ENCODE measurements around the gene PNPLA7.
"Not testable (repeated sequence)": the region's sequence is repeated elsewhere in the genome, so short reads cannot be mapped to it uniquely, and the experiment has no call there.

Gene PNPLA7

DNA sequence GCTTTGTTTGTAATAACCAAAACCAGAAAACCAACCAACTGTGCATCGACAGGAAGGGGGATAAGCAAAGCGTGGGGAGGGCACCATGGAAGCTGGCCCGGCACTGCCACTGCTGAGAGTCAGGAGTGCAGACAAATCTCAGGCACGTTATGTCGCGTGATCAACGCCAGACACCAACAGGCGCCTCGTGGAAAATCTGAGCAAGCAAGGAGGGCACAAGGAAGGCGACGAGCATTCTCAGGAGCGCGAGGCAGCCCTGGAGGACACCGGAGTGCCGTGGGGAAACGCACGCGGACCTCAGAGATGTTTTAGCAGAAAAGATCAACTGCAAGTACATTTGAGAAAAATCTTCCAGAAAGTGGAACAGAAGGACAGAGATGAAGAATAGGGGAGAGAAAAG is 75.9 kb downstream of the PNPLA7 start:
- H3K4me3 Mint-ChIP-seq, result no peak overlapping the region
- H3K4me1 Mint-ChIP-seq (ENCODE audit: low read depth), result peaks cover 6% of the 10 kb centered on the region
- peaks cover 35% of the 10 kb centered on the region for H3K27me3 Mint-ChIP-seq
- intact Hi-C loops (cut with micrococcal nuclease), result no loop called here
- peaks cover 8% of the 10 kb centered on the region for H3K36me3 Mint-ChIP-seq (ENCODE audit: low read depth)
- peaks cover 37% of the 10 kb centered on the region for H3K9me3 Mint-ChIP-seq
- H3K27ac Mint-ChIP-seq, result no peak overlapping the region

- H3K36me3 Mint-ChIP-seq (ENCODE audit: low read depth), result peaks cover 2% of the 10 kb centered on the region
These were observed 79.4 kb downstream of the PNPLA7 start for GRCh38 chr9:137470785-137471184.

GRCh38 chr9:137467896-137468295 is 82.3 kb downstream of the PNPLA7 start:
- H3K36me3 Mint-ChIP-seq (ENCODE audit: low read depth), result no peaks in the 10 kb centered on the region

More at GRCh38 chr9:137470785-137471184, 79.4 kb downstream of the PNPLA7 start:
- Mint-ChIP-seq H3K27me3 (peaks cover 48% of the 10 kb centered on the region), H3K27ac (no peak overlapping the region), H3K4me3 (no peak overlapping the region), H3K9me3 (peaks cover 29% of the 10 kb centered on the region), H3K4me1 (ENCODE audit: low read depth) (peaks cover 5% of the 10 kb centered on the region)
- intact Hi-C loops (cut with micrococcal nuclease), result no loop called here

GRCh38 chr9:137467161-137467581 is 83.0 kb downstream of the PNPLA7 start:
- Mint-ChIP-seq H3K9me3 (no peaks in the 10 kb centered on the region), H3K4me1 (ENCODE audit: low read depth) (peaks cover 5% of the 10 kb centered on the region), H3K4me3 (no peak overlapping the region), H3K27ac (no peak overlapping the region), H3K36me3 (ENCODE audit: low read depth) (no peaks in the 10 kb centered on the region), H3K27me3 (peaks cover 62% of the 10 kb centered on the region)
- intact Hi-C loops (cut with micrococcal nuclease), result no loop called here

More at GRCh38 chr9:137467896-137468295, 82.3 kb downstream of the PNPLA7 start:
- Mint-ChIP-seq H3K9me3 (peaks cover 5% of the 10 kb centered on the region), H3K4me3 (no peak overlapping the region), H3K4me1 (ENCODE audit: low read depth) (peaks cover 5% of the 10 kb centered on the region), H3K27me3 (peaks cover 58% of the 10 kb centered on the region), H3K27ac (no peak overlapping the region)
- intact Hi-C loops (cut with micrococcal nuclease), result no loop called here

DNA sequence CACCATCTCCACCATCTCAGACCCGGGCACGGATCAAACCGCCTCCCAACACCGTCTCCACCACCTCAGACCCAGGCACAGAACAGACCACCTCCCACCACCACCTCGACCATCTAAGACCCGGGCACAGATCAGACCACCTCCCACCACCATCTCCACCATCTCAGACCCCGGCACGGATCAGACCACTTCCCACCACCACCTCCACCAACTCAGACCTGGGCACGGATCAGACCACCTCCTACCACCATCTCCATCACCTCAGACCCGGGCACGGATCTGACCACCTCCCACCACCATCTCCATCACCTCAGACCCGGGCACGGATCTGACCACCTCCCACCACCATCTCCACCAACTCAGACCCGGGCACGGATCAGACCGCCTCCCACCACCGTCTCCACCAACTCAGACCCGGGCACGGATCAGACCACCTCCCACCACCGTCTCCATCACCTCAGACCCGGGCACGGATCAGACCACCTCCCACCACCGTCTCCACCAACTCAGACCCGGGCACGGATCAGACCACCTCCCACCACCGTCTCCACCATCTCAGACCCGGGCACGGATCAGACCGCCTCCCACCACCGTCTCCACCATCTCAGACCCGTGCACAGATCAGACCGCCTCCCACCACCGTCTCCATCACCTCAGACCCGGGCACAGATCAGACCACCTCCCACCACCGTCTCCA is 83.7 kb downstream of the PNPLA7 start:
- H3K9me3 Mint-ChIP-seq; intact Hi-C loops (cut with micrococcal nuclease); H3K36me3 Mint-ChIP-seq (ENCODE audit: low read depth); H3K4me3 Mint-ChIP-seq; H3K4me1 Mint-ChIP-seq (ENCODE audit: low read depth); H3K27ac Mint-ChIP-seq: not testable (repeated sequence)
- peaks cover 63% of the 10 kb centered on the region for H3K27me3 Mint-ChIP-seq

- Mint-ChIP-seq H3K36me3 (ENCODE audit: low read depth) (no peaks in the 10 kb centered on the region), H3K4me3 (no peak overlapping the region), H3K9me3 (no peaks in the 10 kb centered on the region), H3K27ac (no peak overlapping the region), H3K27me3 (peaks cover 63% of the 10 kb centered on the region), H3K4me1 (ENCODE audit: low read depth) (peaks cover 7% of the 10 kb centered on the region)
- intact Hi-C loops (cut with micrococcal nuclease), result no loop called here
These were observed 84.3 kb downstream of the PNPLA7 start for GRCh38 chr9:137465720-137466388.

GRCh38 chr9:137465000-137465719 is 85.0 kb downstream of the PNPLA7 start:
- H3K27me3 Mint-ChIP-seq, result peaks cover 61% of the 10 kb centered on the region
- no peak overlapping the region for H3K4me3 Mint-ChIP-seq
- H3K4me1 Mint-ChIP-seq (ENCODE audit: low read depth), result peaks cover 9% of the 10 kb centered on the region
- no peak overlapping the region for H3K27ac Mint-ChIP-seq
- intact Hi-C loops (cut with micrococcal nuclease), result no loop called here
- H3K36me3 Mint-ChIP-seq (ENCODE audit: low read depth), result no peaks in the 10 kb centered on the region
- H3K9me3 Mint-ChIP-seq, result no peaks in the 10 kb centered on the region

DNA sequence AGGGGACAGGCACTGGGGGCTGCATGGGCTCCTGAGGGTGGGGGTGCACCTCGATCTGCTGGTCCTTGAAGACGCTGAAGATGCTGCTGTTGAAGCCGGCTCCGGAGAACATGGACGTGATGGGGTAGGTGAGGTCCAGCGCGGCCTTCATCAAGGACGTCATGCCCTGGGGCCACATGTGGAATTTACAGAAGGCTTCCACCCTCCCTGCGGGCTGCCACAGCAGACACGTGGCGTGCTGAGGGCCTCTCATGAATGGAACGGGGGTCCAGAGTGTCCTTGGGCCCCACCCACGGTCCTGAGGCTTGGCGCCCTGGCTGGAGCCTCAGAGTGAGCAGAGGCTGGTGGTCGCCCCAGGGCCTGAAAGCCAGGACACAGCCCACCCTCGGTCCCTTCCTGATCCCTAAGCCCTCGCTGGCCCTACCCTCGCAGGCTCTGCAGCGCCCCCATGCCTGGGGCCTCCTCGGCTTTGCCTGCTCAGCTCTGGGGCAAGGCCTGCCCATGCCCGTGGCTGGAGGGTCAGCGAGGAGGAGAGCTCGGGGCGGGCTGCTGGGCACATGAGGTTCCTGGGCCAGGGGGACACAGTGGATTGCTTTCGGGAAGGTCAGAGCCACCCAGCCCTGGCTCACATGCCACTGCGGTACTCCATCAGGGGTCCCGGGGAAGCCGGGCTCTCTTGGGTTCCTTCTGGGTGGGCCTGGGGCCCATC is 85.8 kb downstream of the PNPLA7 start:
- intact Hi-C loops (cut with micrococcal nuclease), result no loop called here
- H3K27me3 Mint-ChIP-seq, result peaks cover 57% of the 10 kb centered on the region
- no peak overlapping the region for H3K27ac Mint-ChIP-seq
- H3K4me1 Mint-ChIP-seq (ENCODE audit: low read depth), result peaks cover 15% of the 10 kb centered on the region
- H3K36me3 Mint-ChIP-seq (ENCODE audit: low read depth), result no peaks in the 10 kb centered on the region
- no peak overlapping the region for H3K4me3 Mint-ChIP-seq
- H3K9me3 Mint-ChIP-seq, result no peaks in the 10 kb centered on the region

GRCh38 chr9:137463931-137464290 is 86.3 kb downstream of the PNPLA7 start:
- no peaks in the 10 kb centered on the region for H3K9me3 Mint-ChIP-seq
- intact Hi-C loops (cut with micrococcal nuclease), result no loop called here
- H3K27ac Mint-ChIP-seq, result no peak overlapping the region
- H3K4me1 Mint-ChIP-seq (ENCODE audit: low read depth), result peaks cover 15% of the 10 kb centered on the region
- no peaks in the 10 kb centered on the region for H3K36me3 Mint-ChIP-seq (ENCODE audit: low read depth)
- peaks cover 54% of the 10 kb centered on the region for H3K27me3 Mint-ChIP-seq
- H3K4me3 Mint-ChIP-seq, result no peak overlapping the region

DNA sequence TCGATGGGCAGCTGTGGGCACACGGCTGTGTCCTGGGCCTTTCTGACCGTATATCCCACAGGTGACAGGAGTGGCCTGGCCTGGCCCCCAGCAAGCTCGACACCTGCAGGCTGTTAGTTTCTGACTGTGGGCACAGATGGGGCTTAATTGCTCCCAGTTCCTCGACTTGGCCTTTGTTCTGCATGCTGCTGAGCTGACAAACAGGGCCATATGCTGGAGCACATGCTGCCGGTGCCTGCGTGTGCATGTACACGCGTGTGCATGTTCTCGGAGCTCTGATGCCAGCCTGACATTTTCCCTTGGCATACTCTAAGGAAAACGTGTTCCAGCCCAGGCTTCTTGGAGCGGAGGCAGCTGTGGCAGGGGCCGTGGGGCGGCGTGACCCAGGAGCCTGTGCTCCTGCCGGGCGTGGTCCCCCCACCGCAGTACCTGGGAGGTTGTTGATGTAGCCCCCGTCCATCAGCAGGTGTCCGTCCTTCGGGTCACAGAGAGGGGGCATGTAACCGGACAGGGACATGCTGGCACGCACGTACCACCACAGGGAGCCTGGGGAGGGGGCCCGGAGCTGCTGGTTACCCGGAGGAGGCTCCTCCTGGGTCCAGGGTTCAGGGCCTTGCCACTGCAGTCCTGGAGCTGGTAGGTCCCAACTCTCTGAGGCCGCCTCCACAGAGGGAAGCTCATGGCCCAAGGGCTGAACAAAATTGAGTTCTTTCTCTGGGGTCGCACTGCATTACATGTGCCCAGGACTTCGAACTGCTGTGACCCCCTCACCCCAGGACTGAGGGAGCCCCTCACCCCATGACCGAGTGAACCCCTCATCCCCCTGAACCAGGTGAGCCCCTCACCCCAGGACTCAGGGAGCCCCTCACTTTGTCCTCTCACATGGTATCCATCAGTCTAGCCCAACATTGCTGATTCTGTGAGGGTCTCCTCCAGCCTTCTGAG is 86.9 kb downstream of the PNPLA7 start:
- intact Hi-C loops (cut with micrococcal nuclease), result no loop called here
- Mint-ChIP-seq H3K9me3 (no peaks in the 10 kb centered on the region), H3K4me3 (no peak overlapping the region), H3K4me1 (ENCODE audit: low read depth) (peaks cover 15% of the 10 kb centered on the region), H3K27ac (no peak overlapping the region), H3K27me3 (peaks cover 50% of the 10 kb centered on the region), H3K36me3 (ENCODE audit: low read depth) (no peaks in the 10 kb centered on the region)

DNA sequence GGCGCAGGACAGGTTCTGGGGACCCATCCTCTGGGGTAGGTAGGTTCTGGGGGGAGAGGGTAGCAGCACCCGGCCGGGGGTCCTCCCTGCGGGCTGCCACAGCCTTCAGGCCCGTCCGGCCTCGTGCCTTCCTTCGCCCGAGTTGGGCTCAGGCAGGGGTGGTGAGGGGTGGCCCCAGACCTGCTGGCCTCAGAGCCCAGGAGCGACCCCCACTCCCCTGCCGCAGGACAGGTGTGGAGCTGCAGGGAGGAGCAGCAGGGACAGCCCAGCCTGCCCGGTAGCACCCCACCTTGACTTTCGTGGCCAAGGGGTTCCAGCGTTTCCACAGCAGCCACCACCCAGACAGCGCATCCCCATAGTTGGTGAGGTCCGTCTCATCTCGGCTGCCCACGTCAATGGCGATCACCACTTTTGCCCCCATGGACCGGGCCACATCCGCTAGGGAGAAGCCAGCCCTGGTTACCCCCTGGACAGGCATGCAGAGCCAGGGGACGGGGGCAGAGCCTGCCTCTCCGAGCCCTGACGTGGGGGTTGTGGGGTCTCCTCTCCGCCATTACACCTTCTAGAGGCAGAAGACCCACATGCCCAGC is 87.7 kb downstream of the PNPLA7 start:
- Mint-ChIP-seq H3K9me3 (no peaks in the 10 kb centered on the region), H3K4me1 (ENCODE audit: low read depth) (peaks cover 19% of the 10 kb centered on the region), H3K36me3 (ENCODE audit: low read depth) (peaks cover 4% of the 10 kb centered on the region), H3K27ac (no peak overlapping the region), H3K4me3 (no peak overlapping the region), H3K27me3 (peaks cover 51% of the 10 kb centered on the region)
- intact Hi-C loops (cut with micrococcal nuclease), result no loop called here

- Mint-ChIP-seq H3K36me3 (ENCODE audit: low read depth) (peaks cover 10% of the 10 kb centered on the region), H3K27ac (no peak overlapping the region), H3K4me1 (ENCODE audit: low read depth) (peaks cover 26% of the 10 kb centered on the region), H3K9me3 (no peaks in the 10 kb centered on the region), H3K27me3 (peaks cover 45% of the 10 kb centered on the region), H3K4me3 (peak overlapping the region; percentile 37)
- intact Hi-C loops (cut with micrococcal nuclease), result no loop called here
These were observed 88.4 kb downstream of the PNPLA7 start for GRCh38 chr9:137461663-137462395.

Measured in dendritic cell treated with granulocyte-macrophage colony-stimulating factor and Interleukin-4, amounts not matched to agents 40 ng/mL and 50 ng/mL, for 4 days (primary cell).